Naive B cell (primary cell): ENCODE data around the gene SEMA3G. TPM values are rescaled to one million over a fixed set of nuclear protein-coding genes. Genes with fewer than 3 reads are reported as not detected.

Experiments used
- ATAC-seq, 2 donors: fragments of 150-1000 bp; cut with Tn5 transposase; 2 replicates each; pipeline ENCODE4 v1.10.0; 2021; ENCODE audit warnings: low read depth in 2 of 2, mild to moderate bottlenecking in 2 of 2, moderate library complexity in 2 of 2
- DNase-seq: peaks from one replicate; pipeline ENCODE4 v3.0.0; 2022
- H3K27ac Mint-ChIP-seq, 6 donors: one replicate each; pipeline ENCODE4 v1.8.0; 2020 to 2022; ENCODE audit warnings: mild to moderate bottlenecking in 6 of 6, mixed read lengths in 6 of 6, moderate library complexity in 5 of 6, inconsistent platforms in 2 of 6
- H3K27me3 Mint-ChIP-seq, 3 donors: one replicate each; pipeline ENCODE4 v1.8.0; 2021 to 2022; ENCODE audit warnings: mixed read lengths in 3 of 3, mild to moderate bottlenecking in 1 of 3
- H3K36me3 Mint-ChIP-seq, 2 donors: one replicate each; pipeline ENCODE4 v1.8.0; 2020 to 2022; ENCODE audit warnings: mixed read lengths in 2 of 2, inconsistent platforms in 1 of 2, mild to moderate bottlenecking in 1 of 2
- H3K4me1 Mint-ChIP-seq, 3 donors: one replicate each; pipeline ENCODE4 v1.8.0; 2020 to 2022; ENCODE audit warnings: mixed read lengths in 3 of 3, inconsistent platforms in 1 of 3, mild to moderate bottlenecking in 1 of 3, moderate library complexity in 1 of 3
- H3K4me3 Mint-ChIP-seq, 8 donors: one replicate each; pipeline ENCODE4 v1.8.0; 2020 to 2022; ENCODE audit warnings: mild to moderate bottlenecking in 8 of 8, mixed read lengths in 8 of 8, moderate library complexity in 8 of 8, inconsistent platforms in 2 of 8
- H3K9me3 Mint-ChIP-seq, 7 donors: one replicate each; pipeline ENCODE4 v1.8.0; 2020 to 2022; ENCODE audit warnings: mixed read lengths in 7 of 7, mild to moderate bottlenecking in 5 of 7, inconsistent platforms in 2 of 7, moderate library complexity in 1 of 7
- polyA plus RNA-seq, 6 donors: library from polyadenylated mRNA; unstranded; fragments of 300-500 nt; fragmentation: Illumina TruSeq; gene quantifications; one replicate each; pipeline ENCODE4 v1.2.3, GENCODE V29; 2021; ENCODE audit warnings: low read depth in 6 of 6

Gene SEMA3G
- polyA plus RNA-seq, 6 donors from 2014 or later = not detected

GRCh38 chr3:52383446-52383845, 61.5 kb downstream of the SEMA3G start:
- no peak for DNase-seq

More at GRCh38 chr3:52383446-52383845, 61.5 kb downstream of the SEMA3G start:
- Mint-ChIP-seq H3K27ac (no peak overlapping the region), H3K36me3 (no peaks in the 10 kb centered on the region), H3K4me1 (peaks cover 0 to 12% (median 6%) of the 10 kb centered on the region in 3 donors), H3K4me3 (no peak overlapping the region), H3K9me3 (no peaks in the 10 kb centered on the region), H3K27me3 (no peaks in the 10 kb centered on the region)
- no peak for ATAC-seq

Other genes starting within 250 kb of the SEMA3G start
- gene ALAS1, start 246.9 kb downstream of the SEMA3G start, polyA plus RNA-seq = 10 to 100 TPM; 10.3 to 25.6 (median 18.7) TPM
- gene TLR9, start 219.5 kb downstream of the SEMA3G start, polyA plus RNA-seq = 1 to 10 TPM in 5 of 6 donors, not detected in 1; 1.6 to 4.4 (median 3.8) TPM
- gene TWF2, start 205.9 kb downstream of the SEMA3G start, polyA plus RNA-seq = 10 to 100 TPM; 48.5 to 90.8 (median 75.4) TPM
- 10 to 100 TPM; 16.8 to 38.5 (median 21.4) TPM for gene PPM1M, start 199.3 kb downstream of the SEMA3G start, polyA plus RNA-seq
- gene WDR82, start 166.5 kb downstream of the SEMA3G start, polyA plus RNA-seq = 10 to 100 TPM; 24.0 to 71.6 (median 58.9) TPM
- gene GLYCTK, start 157.3 kb downstream of the SEMA3G start, polyA plus RNA-seq = 1 to 10 TPM; 5.5 to 8.9 (median 6.6) TPM
- gene DNAH1, start 128.8 kb downstream of the SEMA3G start, polyA plus RNA-seq = 1 to 10 TPM in 2 of 6 donors, under 1 TPM in 3, not detected in 1; 0.45 to 1.6 (median 0.65) TPM
- 10 to 100 TPM; 13.9 to 29.7 (median 16.2) TPM for gene BAP1, start 35.1 kb downstream of the SEMA3G start, polyA plus RNA-seq
- gene PHF7, start 34.4 kb downstream of the SEMA3G start, polyA plus RNA-seq = 10 to 100 TPM; 13.2 to 16.3 (median 14.9) TPM
- gene TNNC1, start 8.9 kb upstream of the SEMA3G start, polyA plus RNA-seq = not detected
- gene NISCH, start 10.5 kb upstream of the SEMA3G start, polyA plus RNA-seq = 10 to 100 TPM; 14.4 to 27.0 (median 15.7) TPM
- not detected for gene STAB1, start 50.2 kb upstream of the SEMA3G start, polyA plus RNA-seq
- under 1 TPM in 2 of 6 donors, not detected in 4; 0.13 to 0.86 TPM for gene NT5DC2, start 88.8 kb upstream of the SEMA3G start, polyA plus RNA-seq
- 10 to 100 TPM; 10.5 to 54.7 (median 20.2) TPM for gene UQCC5, start 91.5 kb upstream of the SEMA3G start, polyA plus RNA-seq
- 100 to 1,000 TPM in 3 of 6 donors, 10 to 100 TPM in 3; 88.7 to 133 (median 95.8) TPM for gene PBRM1, start 240.8 kb upstream of the SEMA3G start, polyA plus RNA-seq
- gene GNL3, start 240.9 kb upstream of the SEMA3G start, polyA plus RNA-seq = 10 to 100 TPM; 39.2 to 63.8 (median 58.2) TPM